Measurements from ENCODE around the gene PGM5.

Gene PGM5

DNA sequence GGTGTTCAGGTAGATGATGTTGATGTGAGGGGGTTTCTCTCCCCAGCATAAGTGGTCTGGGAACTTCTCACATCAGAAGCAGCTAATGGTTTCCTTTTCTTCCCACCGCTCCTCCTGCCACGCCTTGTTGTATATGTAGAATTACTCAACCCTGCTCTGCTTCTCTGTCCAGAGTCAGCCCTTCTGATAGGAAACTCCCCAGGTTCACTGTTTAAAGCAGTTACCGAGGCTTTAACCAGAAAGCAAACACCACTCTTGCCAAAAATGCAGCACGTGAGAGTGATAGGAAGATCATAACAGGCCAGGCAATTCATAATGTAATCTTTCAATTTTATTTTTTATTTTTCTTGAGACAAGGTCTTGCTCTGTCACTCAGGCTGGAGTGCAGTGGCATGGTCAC, 194.8 kb downstream of the PGM5 start:
- Histone ChIP-seq H3K4me1 (ENCODE audit: low read length) (peaks cover 28% of the 10 kb centered on the region), H3K4me2 (ENCODE audit: low read length) (no peak overlapping the region)

DNA sequence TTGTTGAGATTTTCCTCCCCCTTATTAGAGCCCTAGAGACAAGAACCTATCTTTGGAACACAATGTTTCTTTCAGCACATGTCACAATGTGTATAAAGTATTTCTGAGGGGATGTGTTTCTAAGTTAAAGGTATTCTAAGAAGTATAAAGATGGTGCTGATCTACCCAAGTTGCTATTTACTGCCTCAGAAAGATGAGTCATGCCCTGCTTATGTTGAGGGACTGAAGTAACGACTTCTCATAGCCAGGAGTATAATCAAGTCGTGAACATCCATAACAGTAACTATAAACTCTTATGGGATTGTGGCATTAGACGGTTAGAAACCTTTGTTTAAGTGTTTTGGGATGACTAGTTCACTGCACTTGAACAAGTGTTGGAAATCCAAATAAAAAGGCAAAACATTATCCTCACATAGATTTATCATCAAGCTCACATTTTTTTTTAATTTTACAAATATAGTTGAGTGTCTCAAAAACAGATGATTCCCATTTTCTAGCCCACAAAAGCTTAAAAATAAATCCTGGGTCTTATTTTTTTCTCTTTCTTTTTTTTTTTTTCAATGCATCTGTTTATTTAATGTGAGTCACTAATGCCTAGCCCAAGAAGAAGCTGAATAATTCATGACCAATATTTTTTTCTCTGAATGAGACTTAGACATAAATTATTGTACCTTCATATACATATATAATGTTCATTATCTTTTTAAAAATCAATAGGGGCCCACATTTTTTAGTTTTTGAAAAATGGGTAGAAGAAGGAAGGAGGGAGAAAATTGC, 196.5 kb downstream of the PGM5 start:
- no peaks in the 10 kb centered on the region for H3K36me3 ChIP-seq (replicated peaks; ENCODE audit: low read depth, low read length)
- H3K4me1 ChIP-seq (ENCODE audit: low read length), result peaks cover 11% of the 10 kb centered on the region
- H3K4me3 ChIP-seq (ENCODE audit: low read length), result no peak overlapping the region
- H2AFZ ChIP-seq (ENCODE audit: low read depth, low read length), result no peak overlapping the region
- no peak overlapping the region for H3K4me2 ChIP-seq (ENCODE audit: low read length)
- H4K20me1 ChIP-seq (ENCODE audit: insufficient read depth, low read length), result no peaks in the 10 kb centered on the region
- H3K27ac ChIP-seq (ENCODE audit: low read length), result no peak overlapping the region
- H3K9me3 ChIP-seq (ENCODE audit: insufficient read depth, low read length), result no peaks in the 10 kb centered on the region
- H3K27me3 ChIP-seq (ENCODE audit: low read depth, low read length), result no peaks in the 10 kb centered on the region
- no peaks in the 10 kb centered on the region for H3K79me2 ChIP-seq (ENCODE audit: low read length)
- no peak overlapping the region for H3K9ac ChIP-seq (ENCODE audit: low read length)
- no peak for TF ChIP-seq EZH2phosphoT487 (IDR thresholded peaks at IDR 0.05; ENCODE audit: low read depth)
- TF ChIP-seq, protein P1, sequence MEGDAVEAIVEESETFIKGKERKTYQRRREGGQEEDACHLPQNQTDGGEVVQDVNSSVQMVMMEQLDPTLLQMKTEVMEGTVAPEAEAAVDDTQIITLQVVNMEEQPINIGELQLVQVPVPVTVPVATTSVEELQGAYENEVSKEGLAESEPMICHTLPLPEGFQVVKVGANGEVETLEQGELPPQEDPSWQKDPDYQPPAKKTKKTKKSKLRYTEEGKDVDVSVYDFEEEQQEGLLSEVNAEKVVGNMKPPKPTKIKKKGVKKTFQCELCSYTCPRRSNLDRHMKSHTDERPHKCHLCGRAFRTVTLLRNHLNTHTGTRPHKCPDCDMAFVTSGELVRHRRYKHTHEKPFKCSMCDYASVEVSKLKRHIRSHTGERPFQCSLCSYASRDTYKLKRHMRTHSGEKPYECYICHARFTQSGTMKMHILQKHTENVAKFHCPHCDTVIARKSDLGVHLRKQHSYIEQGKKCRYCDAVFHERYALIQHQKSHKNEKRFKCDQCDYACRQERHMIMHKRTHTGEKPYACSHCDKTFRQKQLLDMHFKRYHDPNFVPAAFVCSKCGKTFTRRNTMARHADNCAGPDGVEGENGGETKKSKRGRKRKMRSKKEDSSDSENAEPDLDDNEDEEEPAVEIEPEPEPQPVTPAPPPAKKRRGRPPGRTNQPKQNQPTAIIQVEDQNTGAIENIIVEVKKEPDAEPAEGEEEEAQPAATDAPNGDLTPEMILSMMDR (IDR thresholded peaks at IDR 0.05; ENCODE audit: low read depth, low read length), result no peak

More for the DNA sequence above, 194.8 kb downstream of the PGM5 start:
- no peaks in the 10 kb centered on the region for H4K20me1 ChIP-seq (ENCODE audit: insufficient read depth, low read length)
- TF ChIP-seq, protein P1 (IDR thresholded peaks at IDR 0.05; ENCODE audit: low read depth, low read length), result no peak
- TF ChIP-seq EZH2phosphoT487 (IDR thresholded peaks at IDR 0.05; ENCODE audit: low read depth), result no peak
- H3K79me2 ChIP-seq (ENCODE audit: low read length), result no peaks in the 10 kb centered on the region
- no peak overlapping the region for H3K27ac ChIP-seq (ENCODE audit: low read length)
- H3K9me3 ChIP-seq (ENCODE audit: insufficient read depth, low read length), result no peaks in the 10 kb centered on the region
- no peaks in the 10 kb centered on the region for H3K36me3 ChIP-seq (replicated peaks; ENCODE audit: low read depth, low read length)
- no peak overlapping the region for H3K4me3 ChIP-seq (ENCODE audit: low read length)
- no peak overlapping the region for H2AFZ ChIP-seq (ENCODE audit: low read depth, low read length)
- no peak overlapping the region for H3K9ac ChIP-seq (ENCODE audit: low read length)
- no peaks in the 10 kb centered on the region for H3K27me3 ChIP-seq (ENCODE audit: low read depth, low read length)

DNA sequence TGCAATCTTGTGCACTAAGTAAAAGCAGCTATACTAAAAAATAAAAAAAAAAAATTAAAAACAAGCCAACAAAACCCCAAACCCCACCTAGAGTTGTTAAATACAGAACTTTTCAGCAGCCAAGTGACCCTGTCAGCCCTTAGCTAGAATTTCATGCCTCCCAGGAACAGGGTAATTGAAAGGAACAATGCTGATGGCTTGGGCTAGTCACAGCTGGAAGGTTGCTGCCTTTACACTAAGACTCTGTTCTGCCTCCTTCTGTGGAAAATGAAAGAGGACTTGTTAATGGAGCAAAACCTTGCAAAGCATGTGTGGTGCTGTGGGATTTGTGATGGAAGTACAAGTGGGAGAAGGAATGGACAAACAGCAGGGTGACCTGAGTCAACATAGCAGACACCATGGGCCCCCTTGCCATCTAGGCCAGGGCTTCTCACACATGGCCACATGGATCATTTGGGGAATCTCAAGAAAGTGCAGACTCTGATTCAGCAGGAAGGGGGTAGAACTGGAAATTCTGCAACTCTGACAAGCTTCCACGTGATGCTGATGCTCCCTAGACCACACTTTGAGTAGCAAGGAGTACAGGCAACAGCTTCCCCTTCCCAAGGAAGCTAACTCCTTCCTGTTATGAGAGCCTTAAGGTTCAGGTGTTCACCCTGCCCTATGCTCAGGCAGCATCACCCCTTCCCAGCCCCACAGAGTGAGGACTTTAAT, 199.2 kb downstream of the PGM5 start:
- Histone ChIP-seq H3K9ac (ENCODE audit: low read length) (no peak overlapping the region), H4K20me1 (ENCODE audit: insufficient read depth, low read length) (no peaks in the 10 kb centered on the region), H3K9me3 (ENCODE audit: insufficient read depth, low read length) (no peaks in the 10 kb centered on the region), H2AFZ (ENCODE audit: low read depth, low read length) (no peak overlapping the region), H3K4me3 (ENCODE audit: low read length) (no peak overlapping the region), H3K4me1 (ENCODE audit: low read length) (peaks cover 12% of the 10 kb centered on the region; the same call in 1 of the 2 replicates), H3K4me2 (ENCODE audit: low read length) (no peak overlapping the region), H3K27ac (ENCODE audit: low read length) (no peak overlapping the region), H3K36me3 (replicated peaks; ENCODE audit: low read depth, low read length) (no peaks in the 10 kb centered on the region), H3K27me3 (ENCODE audit: low read depth, low read length) (no peaks in the 10 kb centered on the region), H3K79me2 (ENCODE audit: low read length) (no peaks in the 10 kb centered on the region)
- no peak for TF ChIP-seq EZH2phosphoT487 (IDR thresholded peaks at IDR 0.05; ENCODE audit: low read depth)

DNA sequence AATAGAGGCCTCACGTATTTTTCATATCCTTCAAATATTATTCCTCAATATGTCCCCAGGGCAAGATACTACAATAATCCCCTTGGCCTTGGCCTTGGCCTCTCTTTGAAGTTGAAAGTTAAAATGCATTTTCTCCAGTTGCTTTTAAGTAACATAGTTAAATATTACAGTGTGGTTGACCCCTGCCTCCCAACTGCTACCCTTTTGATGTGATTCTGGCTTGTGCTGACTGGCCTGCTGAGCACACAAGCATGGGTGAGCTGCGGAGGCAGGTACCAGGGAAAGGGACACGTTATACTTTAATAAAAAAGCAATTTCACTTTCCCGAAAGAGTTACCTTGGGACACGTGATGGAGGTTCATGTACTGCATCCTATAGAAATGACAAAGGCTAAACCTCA, 202.1 kb downstream of the PGM5 start:
- H3K4me3 ChIP-seq (ENCODE audit: low read length), result no peak overlapping the region
- TF ChIP-seq, protein P1 (IDR thresholded peaks at IDR 0.05; ENCODE audit: low read depth, low read length), result no peak
- TF ChIP-seq EZH2phosphoT487 (IDR thresholded peaks at IDR 0.05; ENCODE audit: low read depth), result no peak
- no peak overlapping the region for H3K9ac ChIP-seq (ENCODE audit: low read length)
- no peaks in the 10 kb centered on the region for H3K79me2 ChIP-seq (ENCODE audit: low read length)
- H3K27me3 ChIP-seq (ENCODE audit: low read depth, low read length), result 0 out of 2 replicates have a peak, but pooled peaks cover 4% of the 10 kb centered on the region
- no peak overlapping the region for H3K27ac ChIP-seq (ENCODE audit: low read length)
- H2AFZ ChIP-seq (ENCODE audit: low read depth, low read length), result no peak overlapping the region
- no peaks in the 10 kb centered on the region for H4K20me1 ChIP-seq (ENCODE audit: insufficient read depth, low read length)
- no peaks in the 10 kb centered on the region for H3K9me3 ChIP-seq (ENCODE audit: insufficient read depth, low read length)
- H3K4me2 ChIP-seq (ENCODE audit: low read length), result no peak overlapping the region
- H3K4me1 ChIP-seq (ENCODE audit: low read length), result peaks cover 24% of the 10 kb centered on the region
- H3K36me3 ChIP-seq (replicated peaks; ENCODE audit: low read depth, low read length), result no peaks in the 10 kb centered on the region

All from OCI-LY3 (cell line).